GM12878 (cell line): ENCODE results near the gene DLG2. TPM values are rescaled to one million over a fixed set of nuclear protein-coding genes. Genes with fewer than 3 reads are reported as not detected.

Experiments
- ATAC-seq: fragments of 200-7000 bp; cut with Tn5 transposase; 3 replicates; pipeline ENCODE4 v1.9.1; 2020; ENCODE audit warnings: mild to moderate bottlenecking, moderate library complexity
- BruUV-seq: library from RNA; stranded (reverse); fragments of 400-500 nt; replicated peaks from 2 replicates; lab custom pipeline; 2021; lab: Mats Ljungman, UMichigan
- CTCF ChIA-PET: fragments of 300-600 bp; sonication (Branson Sonifier 250); formaldehyde crosslinking; extraction: SDS; loops from one replicate; lab custom pipeline; 2021; ENCODE audit warnings: inconsistent platforms; lab: Yijun Ruan, JAX
- POLR2A ChIA-PET: fragments of 350-600 bp; formaldehyde crosslinking; extraction: SDS; loops from one replicate; lab custom pipeline; 2021; ENCODE audit warnings: inconsistent platforms; lab: Charles Lee
- RAD21 ChIA-PET: fragments of 300-600 bp; sonication (Branson Sonifier 250); formaldehyde crosslinking; loops from one replicate; lab custom pipeline; 2023; ENCODE audit warnings: antibody characterized with exemption; ENCODE audit not compliant: unreplicated experiment; lab: Charles Lee
- SMC1A ChIA-PET: fragments of 300-600 bp; sonication (Branson Sonifier 250); formaldehyde crosslinking; loops from one replicate; lab custom pipeline; 2023; ENCODE audit not compliant: unreplicated experiment, uncharacterized antibody; lab: Charles Lee
- DNase-seq: peaks from one replicate; pipeline ENCODE4 v3.0.0-alpha.2; 2011; ENCODE audit warnings: low read depth, low spot score
- FAIRE-seq: peaks from 3 replicates; lab custom pipeline; 2011; peaks lifted over from hg19 to GRCh38; lab: Jason Lieb, UNC
- H2AFZ ChIP-seq: 2 replicates; pipeline ENCODE4 v1.6.0; 2011; ENCODE audit warnings: low read depth, low read length, control low read depth; ENCODE audit not compliant: control insufficient read depth
- H3K27ac ChIP-seq: 2 replicates; pipeline ENCODE4 v1.5.1; 2011; ENCODE audit warnings: control low read depth; ENCODE audit not compliant: control insufficient read depth, insufficient read depth
- H3K27me3 ChIP-seq, 2 experiments: replicated peaks in 1 of 2; 2 replicates each; pipeline versions ENCODE4 v1.6.0 to v1.6.1; 2011; ENCODE audit warnings: low read length in 1 of 2; ENCODE audit not compliant: control insufficient read depth in 2 of 2, insufficient read depth in 2 of 2
- H3K36me3 ChIP-seq, 2 experiments: 2 replicates each; pipeline ENCODE4 v1.5.1; 2011; ENCODE audit warnings: low read length in 1 of 2; ENCODE audit not compliant: control insufficient read depth in 2 of 2, insufficient read depth in 2 of 2
- H3K4me1 ChIP-seq: 2 replicates; pipeline ENCODE4 v1.6.1; 2011; ENCODE audit warnings: mild to moderate bottlenecking, low read length, moderate library complexity, mixed read lengths; ENCODE audit not compliant: control insufficient read depth, insufficient read depth
- H3K4me2 ChIP-seq: 2 replicates; pipeline ENCODE4 v1.6.0; 2011; ENCODE audit warnings: control low read depth; ENCODE audit not compliant: control insufficient read depth, insufficient read depth
- H3K4me3 ChIP-seq: fragments of 200-600 bp; sonication (generic); 2 replicates; pipeline ENCODE4 v1.5.1; 2016
- H3K79me2 ChIP-seq: 2 replicates; pipeline ENCODE4 v1.6.0; 2011; ENCODE audit warnings: low read length; ENCODE audit not compliant: control insufficient read depth, insufficient read depth
- H3K9ac ChIP-seq: 2 replicates; pipeline ENCODE4 v1.8.0; 2011; ENCODE audit warnings: low read length, control low read depth, mixed read lengths; ENCODE audit not compliant: control insufficient read depth, insufficient read depth
- H3K9me3 ChIP-seq: replicated peaks from 3 replicates; pipeline ENCODE4 v1.5.1; 2011; ENCODE audit warnings: mild to moderate bottlenecking, low read length; ENCODE audit not compliant: control insufficient read depth, insufficient read depth
- H4K20me1 ChIP-seq: 2 replicates; pipeline ENCODE4 v1.6.0; 2011; ENCODE audit not compliant: control insufficient read depth, insufficient read depth
- CREM ChIP-seq: IDR thresholded peaks from 2 replicates; pipeline ENCODE4 v1.6.1; 2014; ENCODE audit warnings: antibody characterized with exemption, low read depth
- EED ChIP-seq: sonication (generic); IDR thresholded peaks from 2 replicates; pipeline ENCODE4 v1.6.1; 2016; ENCODE audit warnings: antibody characterized with exemption, low read depth
- ESRRA ChIP-seq: IDR thresholded peaks from 2 replicates; pipeline ENCODE4 v1.6.1; 2012; ENCODE audit warnings: mild to moderate bottlenecking, low read length, improper control_type of control experiment
- ETV6 ChIP-seq, 2 experiments: fragments of 450-650 bp in 1 of 2; IDR thresholded peaks in 1 of 2; conservative IDR thresholded peaks in 1 of 2; 2 replicates each; pipeline ENCODE4 v1.6.1; 2014; ENCODE audit warnings: antibody characterized with exemption in 1 of 2, borderline replicate concordance in 1 of 2, low read depth in 1 of 2, mild to moderate bottlenecking in 1 of 2, moderate library complexity in 1 of 2
- NFIC ChIP-seq: IDR thresholded peaks from 2 replicates; pipeline ENCODE4 v1.6.1; 2012; ENCODE audit warnings: low read depth, mild to moderate bottlenecking, inconsistent platforms, low read length, moderate library complexity
- NFYA ChIP-seq: IDR thresholded peaks from 2 replicates; pipeline ENCODE4 v1.6.1; 2011; ENCODE audit warnings: low read depth, mild to moderate bottlenecking, low read length, improper control_type of control experiment, borderline replicate concordance
- NR2C2 ChIP-seq: IDR thresholded peaks from 2 replicates; pipeline ENCODE4 v1.6.1; 2011; ENCODE audit warnings: borderline replicate concordance, low read depth; ENCODE audit not compliant: control insufficient read depth, insufficient read length
- RELA ChIP-seq: fragments of 450-650 bp; IDR thresholded peaks from 2 replicates; pipeline ENCODE4 v1.8.0; 2014; ENCODE audit warnings: borderline replicate concordance; ENCODE audit not compliant: partially characterized antibody
- RELB ChIP-seq: fragments of 450-650 bp; IDR thresholded peaks from 2 replicates; pipeline ENCODE4 v1.6.1; 2017; ENCODE audit warnings: low read depth, mild to moderate bottlenecking, moderate library complexity
- SREBF1 ChIP-seq: IDR thresholded peaks from 2 replicates; pipeline ENCODE4 v1.6.1; 2012; ENCODE audit warnings: mild to moderate bottlenecking, low read length
- SRF ChIP-seq, 2 experiments: IDR thresholded peaks; 2 replicates each; pipeline ENCODE4 v1.6.1; 2011; ENCODE audit warnings: low read depth in 2 of 2, low read length in 2 of 2, mild to moderate bottlenecking in 1 of 2, moderate library complexity in 1 of 2
- USF1 ChIP-seq: IDR thresholded peaks from 2 replicates; pipeline ENCODE4 v1.6.1; 2011; ENCODE audit warnings: borderline replicate concordance, low read depth, mild to moderate bottlenecking, moderate library complexity, mixed read lengths, low read length; ENCODE audit not compliant: insufficient read depth; ENCODE audit errors: extremely low read length
- ZNF217 ChIP-seq: fragments of 450-650 bp; IDR thresholded peaks from 2 replicates; pipeline ENCODE4 v1.6.1; 2017; ENCODE audit warnings: antibody characterized with exemption, mild to moderate bottlenecking
- ZNF274 ChIP-seq: IDR thresholded peaks from one replicate; pipeline ENCODE4 v1.8.0; 2011; ENCODE audit not compliant: insufficient read length, insufficient read depth
- ZNF592 ChIP-seq: fragments of 450-650 bp; IDR thresholded peaks from 2 replicates; pipeline ENCODE4 v1.6.1; 2017; ENCODE audit warnings: mild to moderate bottlenecking, moderate library complexity
- WGBS: methylation state at CpG from one replicate; pipeline ENCODE4 v1.1.6; 2016; ENCODE audit warnings: low lambda C conversion rate; ENCODE audit not compliant: insufficient replicate concordance, insufficient coverage; ENCODE audit errors: missing lambda C conversion rate; 5-methylcytosine and 5-hydroxymethylcytosine counted together
- in situ Hi-C: fragments of 300-500 bp; cut with MboI; formaldehyde crosslinking; loops from 9 replicates; pipeline ENCODE4 v1.14.3; 2018; ENCODE audit warnings: mixed read lengths
- intact Hi-C: fragments of 100-400 bp; cut with micrococcal nuclease; formaldehyde crosslinking; loops from one replicate; pipeline ENCODE4 v1.14.2; 2022; ENCODE audit not compliant: unreplicated experiment
- polyA plus RNA-seq, 11 experiments: library from polyadenylated mRNA; depleted of rRNA in 4 of 11; unstranded in 6 of 11; stranded (reverse) in 5 of 11; fragments of >200 nt; fragmentation: Nextera tagmentation in 4 of 11; fragmentation: Illumina TruSeq in 1 of 11; extraction: Ambion mirVana in 4 of 11; extraction: Trizol in 1 of 11; gene quantifications; 1 replicate in 1 of 11; 2 replicates in 10 of 11; pipeline versions ENCODE4 v1.2.1 to v1.2.3, GENCODE V29; 2011 to 2016; ENCODE audit warnings: inconsistent platforms in 2 of 11, missing spikeins in 2 of 11, low read depth in 1 of 11
- total RNA-seq, 4 experiments: library from RNA; depleted of rRNA in 3 of 4; stranded (reverse); fragments of >200 nt in 3 of 4; fragmentation: Illumina TruSeq in 1 of 4; extraction: Trizol in 1 of 4; gene quantifications; 2 replicates each; pipeline versions ENCODE4 v1.2.1 to v1.2.3, GENCODE V29; 2013 to 2021

The DLG2 gene
- total and polyA plus RNA-seq, 10 of the 15 experiments (the other 5 are each of a cell fraction or from before 2014, with no cell fraction given), result 0.09 to 0.98 (median 0.35) TPM

GRCh38 chr11:84929738-84930137, 697.4 kb downstream of the DLG2 start:
- POLR2A ChIA-PET, result no interaction called here
- no peak for TF ChIP-seq NFYA
- no peak for TF ChIP-seq ZNF592
- TF ChIP-seq ETV6 (conservative IDR thresholded peaks at IDR 0.05 in 1 of 2, IDR thresholded peaks at IDR 0.05 in 1 of 2; ENCODE audit: borderline replicate concordance in 1 of 2, low read depth in 1 of 2), result no peak
- no peak for TF ChIP-seq ZNF274
- no peak for TF ChIP-seq ZNF217
- no peak for TF ChIP-seq SRF (IDR thresholded peaks at IDR 0.05; ENCODE audit: low read depth in 2 of 2, low read length in 2 of 2)
- no peak for TF ChIP-seq EED
- no peak for TF ChIP-seq RELB
- TF ChIP-seq NR2C2, result no peak
- TF ChIP-seq USF1, result no peak
- no peak for TF ChIP-seq NFIC
- TF ChIP-seq CREM, result no peak
- no peak for TF ChIP-seq SREBF1
- no peak for TF ChIP-seq RELA
- TF ChIP-seq ESRRA, result no peak
- BruUV-seq, result no TSS peak
- Histone ChIP-seq H3K27me3 (no peaks in the 10 kb centered on the region), H2AFZ (no peak overlapping the region), H3K27ac (no peak overlapping the region), H3K9ac (no peak overlapping the region), H3K4me2 (no peak overlapping the region), H3K36me3 (no peaks in the 10 kb centered on the region), H3K79me2 (no peaks in the 10 kb centered on the region), H3K9me3 (no peaks in the 10 kb centered on the region), H3K4me1 (no peaks in the 10 kb centered on the region), H3K4me3 (no peak overlapping the region), H4K20me1 (no peaks in the 10 kb centered on the region)
- no peak for DNase-seq
- 35% methylated on average over 2 of the region's 2 CpGs for WGBS
- in situ Hi-C loops, result no loop called here
- CTCF ChIA-PET, result no interaction called here
- SMC1A ChIA-PET, result no interaction called here
- no peak for FAIRE-seq
- RAD21 ChIA-PET, result no interaction called here
- ATAC-seq, result no peak
- intact Hi-C loops, result no loop called here
